Thoracic aorta (tissue), 2 donors: ENCODE measurements around the gene MYO1C. TPM values are rescaled to one million over a fixed set of nuclear protein-coding genes. Genes with fewer than 3 reads are reported as not detected.

Experiments used
- ATAC-seq: fragments of 150-250 bp; one replicate; pipeline ENCODE4 v1.8.0; 2017; ENCODE audit warnings: low read depth; ENCODE audit not compliant: insufficient number of reproducible peaks, low FRiP score
- DNase-seq: peaks from one replicate; pipeline ENCODE4 v3.0.0-alpha.2; 2020; ENCODE audit warnings: low spot score
- H3K27ac ChIP-seq, 2 donors: fragments of 200-600 bp; sonication (generic); 1 replicate in 1 of 2; 2 replicates in 1 of 2; pipeline ENCODE4 v1.5.1; 2016; ENCODE audit warnings: mild to moderate bottlenecking in 2 of 2, moderate library complexity in 2 of 2
- H3K27me3 ChIP-seq: fragments of 200-600 bp; sonication (generic); replicated peaks from 2 replicates; pipeline ENCODE4 v1.6.0; 2016; ENCODE audit warnings: mild to moderate bottlenecking; ENCODE audit not compliant: insufficient read depth
- H3K36me3 ChIP-seq: fragments of 200-600 bp; sonication (generic); one replicate; pipeline ENCODE4 v1.5.1; 2016
- H3K4me1 ChIP-seq, 2 donors: fragments of 200-600 bp; sonication (generic); 1 replicate in 1 of 2; 2 replicates in 1 of 2; pipeline versions ENCODE4 v1.5.1 to v1.6.0; 2016; ENCODE audit warnings: low read depth in 2 of 2, mild to moderate bottlenecking in 1 of 2; ENCODE audit not compliant: control insufficient read depth in 1 of 2
- H3K4me3 ChIP-seq: fragments of 200-600 bp; sonication (generic); 2 replicates; pipeline ENCODE4 v1.5.1; 2016; ENCODE audit warnings: mild to moderate bottlenecking
- H3K9me3 ChIP-seq: fragments of 200-600 bp; sonication (generic); 2 replicates; pipeline ENCODE4 v1.5.1; 2016
- CTCF ChIP-seq: fragments of 200-600 bp; sonication (generic); IDR thresholded peaks from one replicate; pipeline ENCODE4 v1.5.1; 2019; ENCODE audit warnings: antibody characterized with exemption
- total RNA-seq, 2 donors: library from RNA; depleted of rRNA; stranded (reverse); fragments of >200 nt; gene quantifications; one replicate each; pipeline versions ENCODE4 v1.1.0 to v1.2.3, GENCODE V29; 2016

The MYO1C gene
- total RNA-seq, 2 donors from 2014 or later = 160 to 226 TPM

- H3K4me3 ChIP-seq = no peak overlapping the region
- ATAC-seq = no peak
- no peaks in the 10 kb centered on the region for H3K27me3 ChIP-seq
- H3K36me3 ChIP-seq = peaks cover 26% of the 10 kb centered on the region
- no peaks in the 10 kb centered on the region for H3K9me3 ChIP-seq
- DNase-seq = no peak
- no peak overlapping the region for H3K27ac ChIP-seq
- TF ChIP-seq CTCF = no peak
- H3K4me1 ChIP-seq = peaks cover 25 to 35% of the 10 kb centered on the region in 2 donors
Observed at GRCh38 chr17:1497831-1498230, 5.3 kb upstream of the MYO1C start.

DNA sequence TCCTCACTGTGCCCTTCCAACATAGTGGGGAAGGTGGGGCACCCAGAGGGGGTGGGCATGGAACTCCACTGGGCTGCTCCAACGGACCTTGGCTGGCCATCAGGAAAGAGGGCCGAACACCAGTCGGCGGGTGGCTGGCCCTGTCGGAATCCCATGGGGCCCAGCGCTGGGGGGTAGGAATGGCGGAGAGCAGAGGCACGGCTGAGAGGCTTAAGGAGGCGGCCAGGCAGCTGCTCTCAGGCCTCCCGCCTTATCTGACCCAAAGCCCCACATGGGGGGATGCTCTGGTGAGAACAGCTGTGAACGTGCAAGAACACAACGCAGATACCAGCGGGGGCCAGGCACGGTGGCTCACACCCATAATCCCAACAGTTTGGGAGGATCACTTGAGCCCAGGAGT is 4.4 kb upstream of the MYO1C start:
- Histone ChIP-seq H3K27ac (no peak overlapping the region), H3K27me3 (no peaks in the 10 kb centered on the region), H3K9me3 (no peaks in the 10 kb centered on the region), H3K36me3 (peaks cover 22% of the 10 kb centered on the region), H3K4me3 (no peak overlapping the region), H3K4me1 (peaks cover 35 to 45% of the 10 kb centered on the region in 2 donors)
- TF ChIP-seq CTCF = no peak
- ATAC-seq = no peak
- DNase-seq = no peak

GRCh38 chr17:1495265-1495989 is 2.9 kb upstream of the MYO1C start:
- TF ChIP-seq CTCF = no peak
- Histone ChIP-seq H3K9me3 (no peaks in the 10 kb centered on the region), H3K4me3 (no peak overlapping the region), H3K27ac (peak overlapping the region; percentile 84 to 87), H3K36me3 (peaks cover 22% of the 10 kb centered on the region), H3K4me1 (peaks cover 37 to 52% of the 10 kb centered on the region in 2 donors), H3K27me3 (no peaks in the 10 kb centered on the region)
- ATAC-seq (no peak), DNase-seq (no peak)

DNA sequence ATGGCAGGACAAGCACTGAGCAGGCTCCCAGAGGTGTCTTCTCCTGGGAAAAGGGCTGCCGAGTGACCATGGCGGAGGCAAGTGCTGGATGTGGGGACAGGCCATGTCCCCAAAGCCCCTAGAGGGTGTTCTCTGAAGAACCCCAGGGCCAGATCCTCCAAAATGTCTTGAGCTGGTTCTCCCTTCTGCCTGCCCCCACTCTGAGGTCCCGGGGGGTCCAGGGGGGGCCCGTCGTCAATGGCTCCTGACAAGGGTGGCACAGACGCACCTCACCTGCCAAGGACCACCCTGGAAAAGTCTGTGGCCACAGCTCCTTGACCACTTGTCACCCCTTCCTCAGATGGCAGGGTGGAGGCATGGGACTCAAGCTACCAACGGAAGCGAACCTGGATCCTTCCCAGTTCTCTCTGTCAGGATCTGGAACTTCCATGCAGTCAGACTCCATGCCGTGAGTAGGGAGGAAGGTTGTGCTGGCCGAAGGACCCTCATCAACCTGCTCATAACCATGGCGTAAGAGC is 2.3 kb upstream of the MYO1C start:
- H3K9me3 ChIP-seq = no peaks in the 10 kb centered on the region
- peak overlapping the region; percentile 84 to 87 for H3K27ac ChIP-seq
- H3K36me3 ChIP-seq = peaks cover 22% of the 10 kb centered on the region
- no peak for TF ChIP-seq CTCF
- no peak overlapping the region for H3K4me3 ChIP-seq
- no peaks in the 10 kb centered on the region for H3K27me3 ChIP-seq
- H3K4me1 ChIP-seq = peaks cover 39 to 59% of the 10 kb centered on the region in 2 donors
- DNase-seq (no peak), ATAC-seq (no peak)

- Histone ChIP-seq H3K4me3 (no peak overlapping the region), H3K27me3 (no peaks in the 10 kb centered on the region), H3K4me1 (peaks cover 45 to 65% of the 10 kb centered on the region in 2 donors), H3K27ac (peak overlapping the region; percentile 84 to 87), H3K9me3 (no peaks in the 10 kb centered on the region), H3K36me3 (peaks cover 22% of the 10 kb centered on the region)
- no peak for ATAC-seq
- no peak for TF ChIP-seq CTCF
- DNase-seq = no peak
Observed at GRCh38 chr17:1494203-1494602, 1.7 kb upstream of the MYO1C start.
